SIG-M5 (cell line): Measurements from ENCODE around the gene MTO1.
"Not testable (repeated sequence)": the region's sequence is repeated elsewhere in the genome, so short reads cannot be mapped to it uniquely, and the experiment has no call there.

Experiments
- DNase-seq: peaks from one replicate; lab custom pipeline; 2025; lab: John Stamatoyannopoulos, UW

The MTO1 gene

GRCh38 chr6:73525546-73526330, 64.2 kb downstream of the MTO1 start:
- no peak for DNase-seq

GRCh38 chr6:73528897-73529296, 67.4 kb downstream of the MTO1 start:
- no peak for DNase-seq

- no peak for DNase-seq
Measured at GRCh38 chr6:73532293-73532692, 70.8 kb downstream of the MTO1 start.

- DNase-seq = no peak
Measured at GRCh38 chr6:73534628-73535027, 73.1 kb downstream of the MTO1 start.

DNA sequence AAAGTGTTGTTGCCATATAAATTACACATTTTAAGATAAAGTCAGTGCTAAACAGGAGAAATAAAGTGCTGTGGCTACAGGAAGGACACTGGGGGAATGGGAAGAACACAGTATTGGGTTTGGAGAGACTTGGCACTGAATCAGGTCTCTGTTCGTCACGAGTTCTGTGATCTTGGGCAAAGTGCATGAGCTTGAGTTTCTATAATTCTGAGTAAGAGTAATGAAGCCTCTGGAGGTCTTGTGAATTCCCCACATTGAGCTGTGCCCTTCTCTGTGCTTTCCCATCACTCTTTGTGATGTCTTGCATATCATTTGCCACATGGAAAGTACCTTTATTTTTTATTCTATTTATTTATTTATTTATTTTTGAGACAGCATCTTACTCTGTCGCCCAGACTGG, 76.1 kb downstream of the MTO1 start:
- DNase-seq = no peak

GRCh38 chr6:73538116-73538779, 76.7 kb downstream of the MTO1 start:
- DNase-seq = no peak

DNA sequence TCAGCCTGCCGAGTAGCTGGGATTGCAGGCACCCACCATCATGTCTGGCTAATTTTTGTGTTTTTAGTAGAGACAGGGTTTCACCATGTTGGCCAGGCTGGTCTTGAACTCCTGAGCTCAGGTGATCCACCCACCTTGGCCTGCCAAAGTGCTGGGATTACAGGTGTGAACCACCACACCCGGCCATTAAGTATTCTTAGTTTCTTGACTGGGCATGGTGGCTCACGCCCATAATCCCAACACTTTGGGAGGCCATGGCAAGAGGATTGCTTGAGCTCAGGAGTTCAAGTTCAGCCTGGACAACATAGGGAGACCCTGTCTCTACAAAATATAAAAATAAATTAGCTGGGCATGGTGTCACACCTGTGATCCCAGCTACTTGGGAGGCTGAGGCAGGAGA, 80.9 kb downstream of the MTO1 start:
- DNase-seq = not testable (repeated sequence)

GRCh38 chr6:73542891-73543290, 81.4 kb downstream of the MTO1 start:
- no peak for DNase-seq

DNA sequence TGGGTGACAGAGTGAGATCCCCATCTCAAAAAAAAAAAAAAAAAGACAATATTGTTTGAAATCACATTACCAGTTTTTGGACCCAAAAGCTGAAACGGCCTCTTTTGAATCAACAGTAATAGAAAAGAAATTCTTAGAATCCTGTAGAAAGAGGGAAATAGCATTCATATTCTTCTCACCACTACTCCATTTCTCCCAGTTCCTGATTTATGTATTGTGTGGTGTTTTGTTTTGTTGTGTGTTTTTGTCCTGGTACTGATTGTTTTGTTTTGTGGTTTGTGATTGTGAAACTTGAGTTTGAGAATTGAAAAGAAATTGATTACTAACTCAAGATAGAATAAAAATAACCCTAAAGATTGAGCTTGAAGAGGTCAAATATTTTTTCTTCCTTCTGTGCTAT, 85.5 kb downstream of the MTO1 start:
- DNase-seq = no peak

DNA sequence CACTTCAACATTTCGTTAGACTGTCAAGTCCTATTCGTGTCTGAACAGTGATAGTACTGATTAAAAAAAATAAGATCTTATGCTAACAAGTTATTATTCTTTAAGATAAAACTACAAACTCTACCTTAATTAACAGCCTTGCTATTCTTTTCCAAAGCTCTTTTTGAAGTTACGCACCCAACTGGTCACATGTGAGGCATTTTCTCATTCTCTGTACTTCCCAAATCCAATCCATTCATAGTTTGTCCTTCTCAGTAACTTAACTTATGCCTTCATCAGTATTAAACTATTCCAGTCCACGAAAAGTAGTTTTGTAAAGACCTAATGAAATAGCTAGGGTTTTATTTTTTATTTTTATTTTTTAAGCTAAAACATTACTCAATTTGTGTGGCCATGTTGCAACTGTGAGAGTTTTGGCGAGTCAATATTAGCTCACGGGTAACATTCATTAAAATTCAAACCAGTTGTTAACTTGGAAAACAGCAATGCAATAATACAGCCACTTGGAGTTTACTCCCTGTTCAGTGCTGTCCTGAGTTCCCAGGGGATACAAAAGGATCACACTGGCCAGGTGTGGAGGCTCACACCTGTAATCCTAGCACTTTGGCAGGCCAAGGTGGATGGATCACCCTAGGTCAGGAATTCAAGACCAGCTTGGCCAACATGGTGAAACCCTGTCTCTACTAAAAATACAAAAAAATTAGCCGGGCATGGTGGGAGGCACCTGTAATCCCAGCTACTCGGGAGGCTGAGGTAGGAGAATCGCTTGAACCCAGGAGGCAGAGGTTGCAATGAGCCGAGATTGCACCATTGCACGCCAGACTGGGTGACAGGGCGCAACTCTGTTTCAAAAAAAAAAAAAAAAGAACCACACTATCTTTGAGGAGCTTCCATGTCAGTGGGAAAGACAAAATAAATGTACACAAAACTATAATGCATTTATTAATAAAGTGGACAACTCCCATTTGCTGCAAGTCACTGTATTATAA, 87.2 kb downstream of the MTO1 start:
- no peak for DNase-seq

GRCh38 chr6:73551115-73551514, 89.6 kb downstream of the MTO1 start:
- DNase-seq = not testable (repeated sequence)

- not testable (repeated sequence) for DNase-seq
Measured at GRCh38 chr6:73555380-73555949, 93.9 kb downstream of the MTO1 start.

DNA sequence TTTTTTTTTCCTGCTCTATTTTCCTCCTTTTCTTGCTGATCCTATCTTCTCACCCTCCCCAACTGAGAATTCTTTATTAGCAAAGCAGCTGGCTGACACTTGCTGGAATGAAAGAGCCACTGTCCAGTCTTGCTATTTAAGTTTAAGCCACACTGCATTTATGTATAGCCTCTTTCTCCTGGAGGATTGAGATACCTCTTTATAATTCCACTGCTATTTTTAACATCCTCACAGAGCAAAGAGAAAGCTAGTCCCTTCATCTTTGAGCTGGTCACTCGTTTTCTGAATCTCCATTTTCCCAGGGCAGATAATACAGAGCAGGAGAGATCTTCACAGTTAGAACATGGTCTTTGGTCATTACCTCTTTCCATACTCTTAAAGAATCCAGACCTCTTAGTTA, 95.3 kb downstream of the MTO1 start:
- DNase-seq = no peak
